GM18868 (cell line): ENCODE measurements around the gene ERG28.
"Not testable (repeated sequence)": the region's sequence is repeated elsewhere in the genome, so short reads cannot be mapped to it uniquely, and the experiment has no call there.

Experiments used
- ATAC-seq: cut with Tn5 transposase; IDR thresholded peaks from one replicate; pipeline ENCODE4 v1.9.1; 2021; ENCODE audit warnings: mild to moderate bottlenecking, moderate library complexity; ENCODE audit not compliant: unreplicated experiment

Gene ERG28

DNA sequence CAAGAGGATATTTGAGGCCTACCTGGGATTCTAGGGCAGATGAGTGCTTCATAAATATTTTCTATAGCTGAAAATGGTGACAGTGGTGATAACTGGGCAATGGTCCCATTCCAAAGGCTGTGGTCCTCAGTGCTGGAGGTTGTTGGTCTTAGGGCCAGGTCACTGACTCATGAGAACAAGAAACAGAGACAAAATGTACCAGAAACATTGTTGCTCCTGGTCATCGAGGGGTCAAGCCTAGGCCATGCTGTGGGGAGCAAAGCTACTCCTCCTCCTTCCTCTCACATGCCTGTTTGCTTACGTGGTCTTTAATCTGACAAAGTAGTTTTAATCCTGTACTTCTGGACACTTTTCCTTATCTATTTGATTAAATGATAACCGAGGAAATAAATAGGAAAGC is 33.8 kb downstream of the ERG28 start:
- ATAC-seq = no peak

DNA sequence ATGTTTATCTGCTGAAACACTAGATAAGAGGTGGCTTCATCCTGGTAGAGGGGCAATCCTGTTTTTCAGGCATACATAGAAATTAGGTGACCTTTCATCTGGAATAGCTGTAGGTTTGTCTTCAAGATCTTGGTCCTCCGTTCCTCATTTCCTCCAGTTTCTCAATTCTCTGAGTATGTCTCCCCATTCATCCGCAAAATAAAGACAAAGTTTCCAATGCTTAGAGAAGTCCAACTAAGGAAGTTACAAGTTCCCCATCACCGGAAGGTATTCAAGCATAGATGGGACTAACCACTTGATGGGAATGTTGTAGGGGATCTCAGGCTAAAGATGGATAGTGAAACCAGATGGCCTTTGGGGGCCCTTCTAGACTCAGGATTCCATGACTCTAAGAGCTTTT is 34.3 kb downstream of the ERG28 start:
- no peak for ATAC-seq

DNA sequence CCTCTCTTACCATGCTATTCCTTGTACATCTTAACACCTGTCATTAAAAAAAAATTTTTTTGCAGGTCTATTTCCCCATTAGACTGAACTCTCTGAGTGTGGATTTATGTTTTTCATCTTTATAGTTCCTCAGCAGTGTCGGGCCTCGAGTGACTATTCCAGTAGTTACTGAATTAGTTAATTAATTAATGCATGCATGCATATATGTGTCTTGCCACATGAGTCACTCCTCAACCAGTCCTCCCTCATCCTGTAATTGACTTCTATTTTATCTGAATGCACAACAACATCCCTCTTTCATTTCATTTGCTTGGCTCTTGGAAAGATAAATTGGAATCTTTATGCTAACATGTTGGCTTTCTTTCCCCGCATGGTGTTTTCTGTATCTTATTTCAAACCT is 35.6 kb downstream of the ERG28 start:
- ATAC-seq = no peak

DNA sequence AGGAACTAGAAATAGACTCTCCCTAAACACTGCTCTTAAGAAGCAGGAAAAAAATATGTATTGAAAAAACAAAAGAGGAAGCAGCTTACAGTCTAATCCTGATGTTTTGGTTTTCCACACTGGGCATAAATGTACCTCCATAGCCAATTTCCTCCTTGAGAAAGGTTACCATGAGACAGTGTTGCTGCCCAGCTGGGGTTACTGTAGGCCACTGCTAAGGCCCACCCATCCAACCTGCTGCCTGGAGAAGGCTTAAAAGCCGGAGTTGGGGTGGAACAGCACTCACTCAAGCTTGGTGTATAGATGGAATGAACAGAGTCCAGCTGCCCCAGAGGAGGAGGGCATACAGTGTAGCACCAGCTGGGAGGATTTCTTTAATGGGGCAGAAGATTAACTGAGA is 41.1 kb downstream of the ERG28 start:
- no peak for ATAC-seq

DNA sequence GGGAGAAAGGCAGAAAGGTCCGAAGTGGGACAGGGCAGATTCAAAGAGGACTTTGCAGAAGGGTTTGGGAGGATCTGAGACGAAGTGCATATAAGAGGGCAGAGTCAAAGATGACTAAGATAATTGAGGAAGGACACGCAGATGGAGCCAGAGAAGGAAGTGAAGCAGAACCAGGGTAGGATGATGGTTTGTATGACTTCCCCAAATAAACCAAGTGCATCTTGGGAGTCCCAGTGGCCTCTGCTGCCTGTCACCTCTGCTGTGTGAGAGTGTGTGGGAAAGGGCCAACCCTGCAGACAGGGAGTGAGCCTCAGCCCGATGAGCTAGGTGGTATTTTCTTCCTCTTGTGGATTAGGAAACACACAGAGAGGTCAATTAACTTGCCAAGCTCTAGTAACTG is 45.5 kb downstream of the ERG28 start:
- ATAC-seq = no peak

DNA sequence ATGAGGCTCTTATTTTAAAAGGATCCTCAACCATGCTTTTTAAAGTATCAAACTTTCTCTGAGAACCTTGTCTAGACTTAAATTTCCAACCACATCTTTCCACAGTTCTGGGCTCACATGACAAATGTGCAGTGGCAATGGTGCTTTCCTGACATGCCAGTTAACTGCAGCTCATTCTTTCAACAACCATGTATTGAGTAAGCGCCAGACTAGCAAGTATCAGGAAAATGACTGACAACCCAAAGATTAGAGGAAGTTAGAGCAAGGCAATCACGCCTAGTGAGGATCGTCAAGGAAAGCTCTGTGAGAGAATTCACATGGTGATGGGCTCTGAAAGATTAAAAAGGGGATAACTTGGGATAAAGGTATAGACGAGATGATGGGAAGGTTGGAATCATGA is 46.5 kb downstream of the ERG28 start:
- ATAC-seq = no peak

DNA sequence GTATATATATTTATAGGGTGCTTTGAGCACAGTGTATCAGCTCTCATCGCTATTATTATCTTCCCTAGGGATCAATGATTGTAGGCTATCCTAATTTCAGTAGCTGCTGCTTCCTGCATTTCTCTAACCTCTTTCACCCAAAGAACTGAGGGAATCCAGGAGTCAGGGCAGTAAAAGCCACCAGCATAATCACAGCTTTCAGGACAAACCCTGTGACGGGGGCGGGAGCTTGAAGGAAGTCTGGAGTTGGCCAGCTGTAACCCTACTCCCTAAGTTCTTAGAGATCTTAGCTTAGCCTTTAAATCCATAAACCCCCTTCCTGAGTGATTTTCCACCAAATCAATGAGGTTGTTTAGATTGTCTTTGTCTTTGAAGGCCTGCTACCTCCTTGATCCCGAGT is 48.5 kb downstream of the ERG28 start:
- ATAC-seq = no peak

DNA sequence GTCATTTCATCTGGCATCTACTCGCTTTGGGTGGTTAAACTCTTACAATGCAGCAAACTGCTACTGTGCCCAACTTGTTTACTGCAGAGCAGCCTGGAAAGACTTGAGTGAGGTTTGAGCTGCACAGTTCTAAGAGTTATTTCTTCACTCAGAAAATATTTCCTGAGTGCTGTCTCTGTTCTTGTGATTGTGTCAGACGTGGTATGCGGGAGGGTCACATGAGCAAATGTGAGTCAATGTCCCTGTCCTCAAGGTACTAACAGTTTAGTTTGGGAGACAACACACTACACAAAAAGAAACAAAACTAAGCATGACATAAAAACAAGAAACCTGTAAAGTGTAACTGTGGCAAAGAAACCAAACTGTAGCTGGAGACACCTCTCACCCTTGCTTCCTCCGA is 49.8 kb downstream of the ERG28 start:
- no peak for ATAC-seq

DNA sequence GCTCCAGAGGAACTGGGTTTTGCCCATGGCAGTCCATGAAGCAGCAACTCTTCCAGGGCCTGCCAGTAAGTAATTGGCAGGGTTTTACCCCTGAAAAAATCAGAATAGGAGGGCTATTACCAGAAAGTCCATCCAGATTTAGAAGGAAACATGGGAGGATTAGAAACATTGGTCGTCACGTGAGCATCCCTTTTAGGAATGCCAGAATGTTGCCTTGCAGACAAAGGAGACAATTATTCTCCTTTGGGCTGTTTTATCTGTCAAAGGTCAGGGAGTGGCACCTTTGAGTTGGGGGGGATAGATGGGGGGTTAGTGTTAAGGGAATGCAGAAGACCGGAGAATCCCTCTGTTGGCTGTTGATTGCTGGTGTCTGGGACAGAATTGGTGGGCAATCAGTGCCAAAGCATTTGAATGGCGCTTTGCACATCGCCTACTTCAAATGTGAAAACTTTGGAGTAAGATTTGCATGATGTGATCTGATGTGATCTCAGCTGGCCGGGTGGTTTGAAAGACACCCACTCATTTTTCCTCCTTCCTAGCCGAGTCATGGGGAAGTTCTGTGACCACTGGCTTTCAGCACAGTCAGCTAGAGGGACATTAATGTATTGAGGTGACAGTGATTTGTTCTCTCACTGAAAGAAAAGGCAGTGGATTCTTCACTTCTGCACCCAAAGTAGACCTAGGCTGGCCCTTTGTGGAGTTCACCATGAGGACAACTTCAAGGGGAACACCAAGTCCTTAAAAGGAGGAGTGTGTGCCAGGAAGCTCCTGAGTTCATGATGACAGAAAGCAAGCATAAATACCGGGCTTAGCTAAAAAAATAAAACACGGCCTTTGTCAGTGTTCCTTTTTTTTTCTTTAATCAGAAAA is 50.8 kb downstream of the ERG28 start:
- ATAC-seq = no peak

DNA sequence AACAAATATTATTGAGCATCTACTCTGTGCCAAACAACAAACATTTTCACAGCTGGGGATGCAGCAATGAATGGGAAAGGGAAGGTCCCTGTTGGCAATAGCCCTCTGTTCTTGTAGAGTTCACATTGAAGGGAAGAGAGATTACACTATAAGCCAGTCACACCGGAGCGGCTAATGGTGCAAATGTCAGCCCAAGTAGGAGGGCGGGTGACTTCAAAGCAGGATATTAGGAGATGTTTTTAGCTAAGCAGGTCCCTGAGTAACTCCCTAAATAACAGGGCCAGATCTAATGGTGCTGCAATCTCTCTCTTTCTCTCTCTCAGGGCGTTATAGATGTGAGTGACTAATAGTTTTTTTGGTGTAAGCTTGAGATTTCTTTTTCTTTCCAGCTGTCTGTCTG is 51.6 kb downstream of the ERG28 start:
- ATAC-seq = no peak

DNA sequence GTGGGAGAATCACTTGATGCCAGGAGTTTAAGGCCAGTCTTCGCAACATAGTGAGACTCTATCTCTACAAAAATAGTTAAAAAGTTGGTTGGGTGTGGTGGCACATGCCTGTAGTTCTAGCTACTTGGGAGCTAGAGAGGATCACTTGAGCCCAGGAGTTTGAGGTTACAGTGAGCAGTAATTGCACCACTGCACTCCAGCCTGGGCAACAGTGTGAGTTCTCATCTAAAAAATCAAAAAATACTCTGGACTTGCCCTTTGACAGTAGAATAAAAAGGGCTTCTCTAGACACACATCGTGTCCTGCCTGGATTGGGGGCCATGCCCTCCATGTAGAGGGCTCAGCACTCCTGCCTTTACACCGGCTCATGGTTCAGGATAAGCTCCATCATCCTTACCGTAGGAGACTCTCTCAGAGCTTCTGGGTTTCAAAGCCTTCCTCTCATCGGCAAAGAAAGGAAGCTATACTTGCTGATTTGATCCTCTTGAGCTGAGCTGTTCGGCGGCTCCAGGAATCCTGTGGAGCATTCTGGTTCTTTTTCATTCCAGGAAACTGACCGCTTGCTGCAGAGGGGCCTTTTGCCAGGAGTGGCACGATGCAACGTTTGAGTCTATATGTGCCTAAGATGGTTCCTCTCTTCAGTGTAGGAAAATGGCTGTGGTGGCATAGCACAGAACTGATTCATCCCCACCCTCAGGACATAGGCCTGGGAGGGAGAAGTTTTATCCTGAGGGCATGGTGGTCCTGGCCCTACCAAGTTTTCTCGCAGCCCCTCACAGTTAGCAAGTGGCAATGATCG is 52.6 kb downstream of the ERG28 start:
- ATAC-seq = no peak

DNA sequence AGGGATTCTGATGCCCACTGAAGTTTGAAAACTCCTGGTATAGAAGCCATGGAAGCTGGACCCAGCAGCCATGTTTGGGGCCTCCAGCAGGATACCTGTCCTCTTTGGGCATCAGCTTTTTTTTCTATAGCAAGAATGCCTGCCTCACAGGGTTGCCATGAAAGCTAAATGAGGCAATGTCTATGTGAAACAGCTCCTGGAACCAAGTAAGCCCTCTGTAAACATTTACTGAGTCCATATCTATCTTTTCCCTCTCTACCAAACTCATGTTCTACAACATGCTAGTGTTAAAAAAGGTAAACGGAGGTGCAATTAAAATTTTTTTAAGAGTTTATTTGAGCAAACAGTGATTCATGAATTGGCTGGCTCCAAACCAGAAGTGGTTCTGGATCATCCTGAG is 53.6 kb downstream of the ERG28 start:
- ATAC-seq = no peak

DNA sequence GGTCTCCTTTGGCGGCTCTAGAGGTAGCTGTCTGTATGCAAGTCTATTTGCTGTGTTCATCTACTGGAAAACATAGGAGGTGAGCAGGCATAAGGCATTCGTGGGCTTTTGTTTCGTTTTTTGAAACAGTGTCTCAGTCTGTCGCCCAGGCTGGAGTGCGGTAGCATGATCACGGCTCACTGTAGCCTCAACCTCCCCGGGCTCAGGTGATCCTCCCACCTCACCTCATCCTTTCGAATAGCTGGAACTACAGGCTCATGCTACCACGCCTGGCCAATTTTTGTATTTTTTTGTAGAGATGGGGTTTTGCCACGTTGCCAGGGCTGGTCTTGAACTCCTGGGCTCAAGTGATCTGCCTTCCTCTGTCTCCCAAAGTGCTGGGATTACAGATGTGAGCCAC is 54.8 kb downstream of the ERG28 start:
- ATAC-seq = no peak

DNA sequence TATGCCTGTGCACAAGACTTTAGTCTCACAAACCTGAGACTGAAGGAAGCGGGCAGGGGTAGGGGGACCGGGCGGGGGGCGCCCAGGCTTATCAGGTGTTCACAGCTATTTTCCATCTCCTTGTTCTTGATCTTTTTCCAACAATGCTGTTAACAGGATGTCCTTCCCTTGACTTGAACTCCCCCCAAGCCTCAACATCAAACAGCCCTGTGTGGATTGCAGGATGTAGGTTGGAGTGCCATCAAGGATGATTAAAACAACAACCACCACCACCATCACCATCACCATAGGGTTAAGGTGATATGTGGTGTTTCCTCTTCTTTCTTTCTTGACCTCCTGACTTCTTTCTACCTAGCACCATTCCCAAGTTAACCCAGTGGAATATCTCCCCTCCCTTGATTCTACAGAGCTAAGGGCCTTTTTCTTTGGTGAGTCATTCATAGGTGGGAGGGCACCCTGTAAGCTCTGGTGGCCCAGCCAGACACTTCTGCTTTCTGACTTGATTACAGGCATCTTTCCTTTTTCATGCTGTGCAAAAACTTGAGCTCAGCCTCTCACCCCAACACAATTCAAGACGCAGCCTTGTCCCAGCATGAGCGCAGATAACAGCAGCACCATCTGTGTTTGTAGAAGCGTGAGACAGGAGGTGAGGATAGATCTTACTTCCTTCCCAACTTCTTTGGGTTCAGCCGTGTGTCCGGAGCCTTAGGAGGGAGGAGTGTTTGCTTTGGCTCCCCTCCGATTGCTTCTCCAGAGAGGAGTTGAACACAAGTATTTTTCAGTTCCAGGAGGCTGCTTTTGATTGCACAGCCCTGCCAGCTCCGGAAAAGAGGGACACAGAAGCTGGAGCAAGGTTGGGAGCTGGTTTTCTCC is 55.5 kb downstream of the ERG28 start:
- ATAC-seq = no peak

DNA sequence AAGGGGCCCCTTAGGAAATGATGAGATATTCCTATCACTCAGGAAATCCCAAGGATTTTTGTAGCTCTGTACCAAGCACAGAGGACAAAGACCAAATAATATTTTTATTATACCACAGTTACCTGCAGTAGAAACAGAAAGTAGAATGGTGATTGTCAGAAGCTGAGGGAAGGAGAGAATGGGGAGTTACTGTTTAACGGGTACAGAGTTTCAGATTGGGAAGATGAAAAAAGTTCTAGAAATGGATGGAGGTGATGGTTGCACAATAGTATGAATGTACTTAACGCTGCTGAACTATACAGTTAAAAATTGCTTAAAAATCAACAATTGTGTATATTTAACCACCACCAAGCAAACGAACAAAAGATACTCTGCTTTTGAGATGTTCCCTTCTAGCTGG is 58.2 kb downstream of the ERG28 start:
- no peak for ATAC-seq

DNA sequence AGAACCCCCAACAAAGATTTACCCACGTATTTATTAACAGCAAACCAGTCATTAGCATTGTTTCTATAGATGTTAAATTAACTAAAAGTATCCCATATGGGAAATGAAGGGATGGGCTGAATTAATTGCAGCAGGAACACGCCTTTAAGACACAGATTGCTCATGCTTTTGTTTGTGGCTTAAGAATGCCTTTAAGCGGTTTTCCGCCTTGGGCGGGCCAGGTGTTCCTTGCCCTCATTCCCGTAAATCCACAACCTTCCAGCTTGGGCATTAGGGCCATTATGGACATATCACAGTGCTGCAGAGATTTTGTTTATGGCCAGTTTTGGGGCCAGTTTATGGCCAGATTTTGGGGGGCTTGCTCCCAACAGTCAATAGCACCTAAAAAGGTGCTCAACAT is 59.6 kb downstream of the ERG28 start:
- ATAC-seq = not testable (repeated sequence)

DNA sequence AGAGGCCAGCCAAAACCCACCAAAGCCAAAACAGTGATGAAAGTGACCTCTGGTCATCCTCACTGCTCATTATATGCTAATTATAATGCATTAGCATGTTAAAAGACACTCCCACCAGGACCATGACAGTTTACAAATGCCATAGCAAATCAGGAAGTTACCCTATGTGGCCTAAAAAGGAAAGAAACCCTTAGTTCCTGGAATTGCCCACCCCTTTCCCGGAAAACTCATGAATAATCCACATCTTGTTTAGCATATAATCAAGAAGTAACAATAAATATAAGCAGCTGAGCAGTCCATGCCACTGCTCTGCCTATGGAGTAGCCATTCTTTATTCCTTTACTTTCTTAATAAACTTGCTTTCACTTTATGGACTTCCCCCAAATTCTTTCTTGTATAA is 60.6 kb downstream of the ERG28 start:
- not testable (repeated sequence) for ATAC-seq
